ENCODE measurements around the gene LRCH4. TPM values are rescaled to one million over a fixed set of nuclear protein-coding genes. Genes with fewer than 3 reads are reported as not detected.

The LRCH4 gene
- total and polyA plus RNA-seq, 2 of the 13 experiments (the other 11 are each of a cell fraction or from before 2014, with no cell fraction given) = 7.0 to 9.3 TPM

GRCh38 chr7:100538654-100539435 is 47.1 kb downstream of the LRCH4 start, which contains the start of gene AGFG2 (continued):
- TF ChIP-seq ZBTB4 (CRISPR knock-in tag; IDR thresholded peaks at IDR 0.05; ENCODE audit: borderline replicate concordance) (no peak), GLI4 (CRISPR knock-in tag; IDR thresholded peaks at IDR 0.05; ENCODE audit: borderline replicate concordance) (0 out of 2 replicates have a peak, but pooled peaks have one; percentile 25), ZNF891 (CRISPR knock-in tag; IDR thresholded peaks at IDR 0.05) (peak; percentile 94), RBM22 (optimal IDR thresholded peaks at IDR 0.05; ENCODE audit: low read length) (no peak), BRD4 (CRISPR knock-in tag; IDR thresholded peaks at IDR 0.05) (0 out of 2 replicates have a peak, but pooled peaks have one; percentile 46), KAT8 (CRISPR knock-in tag; IDR thresholded peaks at IDR 0.05) (peak; percentile 16; the same call in 1 of the 2 replicates), ZBTB33 (CRISPR knock-in tag; IDR thresholded peaks at IDR 0.05) (no peak), AFF4 (CRISPR knock-in tag; IDR thresholded peaks at IDR 0.05) (peak; percentile 81; the same call in 1 of the 2 replicates), ZNF10 (CRISPR knock-in tag; IDR thresholded peaks at IDR 0.05; ENCODE audit: borderline replicate concordance, low read depth) (no peak), PAF1 (CRISPR knock-in tag; IDR thresholded peaks at IDR 0.05) (no peak), KLF9 (CRISPR knock-in tag; IDR thresholded peaks at IDR 0.05; ENCODE audit: low read depth) (no peak), ZBTB49 (CRISPR knock-in tag; IDR thresholded peaks at IDR 0.05; ENCODE audit: borderline replicate concordance) (no peak), MTA1 (CRISPR knock-in tag; IDR thresholded peaks at IDR 0.05; ENCODE audit: borderline replicate concordance) (peak; percentile 44; the same call in 1 of the 2 replicates), HOXA7 (CRISPR knock-in tag; IDR thresholded peaks at IDR 0.05) (0 out of 2 replicates have a peak, but pooled peaks have one; percentile 36), ZBTB34 (CRISPR knock-in tag; IDR thresholded peaks at IDR 0.05) (no peak)

Data from HepG2 (cell line).